ENCODE results near the gene AFDN. TPM values are rescaled to one million over a fixed set of nuclear protein-coding genes. Genes with fewer than 3 reads are reported as not detected.

The AFDN gene
- total and polyA plus RNA-seq, 10 of the 15 experiments (the other 5 are each of a cell fraction or from before 2014, with no cell fraction given): 5.7 to 68.2 (median 45.1) TPM

DNA sequence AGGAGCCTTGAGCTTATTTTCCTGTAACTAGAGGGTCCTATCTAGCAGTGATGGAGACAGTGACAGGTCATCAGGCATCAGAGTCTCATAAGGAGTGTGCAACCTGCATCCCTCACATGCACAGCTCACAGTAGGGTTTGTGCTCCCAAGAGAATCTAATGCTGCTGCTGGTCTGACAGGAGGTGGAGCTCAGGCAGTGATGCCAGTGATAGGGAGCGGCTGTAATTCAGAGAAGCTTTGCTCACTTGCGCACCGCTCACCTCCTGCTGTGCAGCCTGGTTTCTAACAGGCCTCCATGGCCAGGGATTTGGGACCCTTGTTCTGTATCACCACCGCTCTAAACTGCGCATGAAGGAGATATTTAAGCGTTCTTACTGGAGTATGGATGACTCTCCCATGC is 176.1 kb downstream of the AFDN start (continued):
- TF ChIP-seq, protein P1, sequence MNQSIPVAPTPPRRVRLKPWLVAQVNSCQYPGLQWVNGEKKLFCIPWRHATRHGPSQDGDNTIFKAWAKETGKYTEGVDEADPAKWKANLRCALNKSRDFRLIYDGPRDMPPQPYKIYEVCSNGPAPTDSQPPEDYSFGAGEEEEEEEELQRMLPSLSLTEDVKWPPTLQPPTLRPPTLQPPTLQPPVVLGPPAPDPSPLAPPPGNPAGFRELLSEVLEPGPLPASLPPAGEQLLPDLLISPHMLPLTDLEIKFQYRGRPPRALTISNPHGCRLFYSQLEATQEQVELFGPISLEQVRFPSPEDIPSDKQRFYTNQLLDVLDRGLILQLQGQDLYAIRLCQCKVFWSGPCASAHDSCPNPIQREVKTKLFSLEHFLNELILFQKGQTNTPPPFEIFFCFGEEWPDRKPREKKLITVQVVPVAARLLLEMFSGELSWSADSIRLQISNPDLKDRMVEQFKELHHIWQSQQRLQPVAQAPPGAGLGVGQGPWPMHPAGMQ (IDR thresholded peaks at IDR 0.05; ENCODE audit: borderline replicate concordance): no peak
- TF ChIP-seq, protein P2, sequence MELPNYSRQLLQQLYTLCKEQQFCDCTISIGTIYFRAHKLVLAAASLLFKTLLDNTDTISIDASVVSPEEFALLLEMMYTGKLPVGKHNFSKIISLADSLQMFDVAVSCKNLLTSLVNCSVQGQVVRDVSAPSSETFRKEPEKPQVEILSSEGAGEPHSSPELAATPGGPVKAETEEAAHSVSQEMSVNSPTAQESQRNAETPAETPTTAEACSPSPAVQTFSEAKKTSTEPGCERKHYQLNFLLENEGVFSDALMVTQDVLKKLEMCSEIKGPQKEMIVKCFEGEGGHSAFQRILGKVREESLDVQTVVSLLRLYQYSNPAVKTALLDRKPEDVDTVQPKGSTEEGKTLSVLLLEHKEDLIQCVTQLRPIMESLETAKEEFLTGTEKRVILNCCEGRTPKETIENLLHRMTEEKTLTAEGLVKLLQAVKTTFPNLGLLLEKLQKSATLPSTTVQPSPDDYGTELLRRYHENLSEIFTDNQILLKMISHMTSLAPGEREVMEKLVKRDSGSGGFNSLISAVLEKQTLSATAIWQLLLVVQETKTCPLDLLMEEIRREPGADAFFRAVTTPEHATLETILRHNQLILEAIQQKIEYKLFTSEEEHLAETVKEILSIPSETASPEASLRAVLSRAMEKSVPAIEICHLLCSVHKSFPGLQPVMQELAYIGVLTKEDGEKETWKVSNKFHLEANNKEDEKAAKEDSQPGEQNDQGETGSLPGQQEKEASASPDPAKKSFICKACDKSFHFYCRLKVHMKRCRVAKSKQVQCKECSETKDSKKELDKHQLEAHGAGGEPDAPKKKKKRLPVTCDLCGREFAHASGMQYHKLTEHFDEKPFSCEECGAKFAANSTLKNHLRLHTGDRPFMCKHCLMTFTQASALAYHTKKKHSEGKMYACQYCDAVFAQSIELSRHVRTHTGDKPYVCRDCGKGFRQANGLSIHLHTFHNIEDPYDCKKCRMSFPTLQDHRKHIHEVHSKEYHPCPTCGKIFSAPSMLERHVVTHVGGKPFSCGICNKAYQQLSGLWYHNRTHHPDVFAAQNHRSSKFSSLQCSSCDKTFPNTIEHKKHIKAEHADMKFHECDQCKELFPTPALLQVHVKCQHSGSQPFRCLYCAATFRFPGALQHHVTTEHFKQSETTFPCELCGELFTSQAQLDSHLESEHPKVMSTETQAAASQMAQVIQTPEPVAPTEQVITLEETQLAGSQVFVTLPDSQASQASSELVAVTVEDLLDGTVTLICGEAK (IDR thresholded peaks at IDR 0.05; ENCODE audit: borderline replicate concordance): no peak
- TF ChIP-seq, protein P3, sequence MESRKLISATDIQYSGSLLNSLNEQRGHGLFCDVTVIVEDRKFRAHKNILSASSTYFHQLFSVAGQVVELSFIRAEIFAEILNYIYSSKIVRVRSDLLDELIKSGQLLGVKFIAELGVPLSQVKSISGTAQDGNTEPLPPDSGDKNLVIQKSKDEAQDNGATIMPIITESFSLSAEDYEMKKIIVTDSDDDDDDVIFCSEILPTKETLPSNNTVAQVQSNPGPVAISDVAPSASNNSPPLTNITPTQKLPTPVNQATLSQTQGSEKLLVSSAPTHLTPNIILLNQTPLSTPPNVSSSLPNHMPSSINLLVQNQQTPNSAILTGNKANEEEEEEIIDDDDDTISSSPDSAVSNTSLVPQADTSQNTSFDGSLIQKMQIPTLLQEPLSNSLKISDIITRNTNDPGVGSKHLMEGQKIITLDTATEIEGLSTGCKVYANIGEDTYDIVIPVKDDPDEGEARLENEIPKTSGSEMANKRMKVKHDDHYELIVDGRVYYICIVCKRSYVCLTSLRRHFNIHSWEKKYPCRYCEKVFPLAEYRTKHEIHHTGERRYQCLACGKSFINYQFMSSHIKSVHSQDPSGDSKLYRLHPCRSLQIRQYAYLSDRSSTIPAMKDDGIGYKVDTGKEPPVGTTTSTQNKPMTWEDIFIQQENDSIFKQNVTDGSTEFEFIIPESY (IDR thresholded peaks at IDR 0.05): no peak
- TF ChIP-seq TARDBP (IDR thresholded peaks at IDR 0.05; ENCODE audit: borderline replicate concordance): no peak

DNA sequence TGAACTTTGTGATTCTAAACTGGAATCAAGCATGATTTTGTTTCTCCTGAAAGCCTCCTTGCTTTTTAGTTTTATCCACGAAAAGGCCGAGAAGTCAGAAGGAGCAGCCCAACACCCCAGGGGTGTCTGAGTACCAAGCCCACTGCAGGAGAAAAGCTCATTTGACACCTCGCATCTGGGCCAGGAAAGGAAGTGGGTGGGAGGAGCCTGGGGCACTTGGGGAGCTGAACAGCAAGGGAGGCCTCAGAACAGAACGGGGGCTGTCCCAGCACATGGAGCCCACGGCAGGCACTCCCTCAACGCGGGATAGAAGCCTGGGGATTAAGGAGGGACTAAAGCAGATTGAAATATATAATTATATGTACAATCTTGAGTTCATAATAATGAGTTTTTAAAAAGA is 177.3 kb downstream of the AFDN start:
- POLR2A ChIA-PET: no interaction called here
- no peak for DNase-seq (ENCODE audit: low read depth, low spot score)
- Histone ChIP-seq H3K36me3 (ENCODE audit: control insufficient read depth in 2 of 2, insufficient read depth in 2 of 2, low read length in 1 of 2) (no peaks in the 10 kb centered on the region), H3K4me2 (ENCODE audit: control insufficient read depth, insufficient read depth) (no peak overlapping the region), H3K9me3 (replicated peaks; ENCODE audit: control insufficient read depth, insufficient read depth, low read length) (no peaks in the 10 kb centered on the region), H3K9ac (ENCODE audit: control insufficient read depth, insufficient read depth, low read length) (no peak overlapping the region), H3K4me1 (ENCODE audit: control insufficient read depth, insufficient read depth, low read length) (no peaks in the 10 kb centered on the region), H3K79me2 (ENCODE audit: control insufficient read depth, insufficient read depth, low read length) (no peaks in the 10 kb centered on the region), H4K20me1 (ENCODE audit: control insufficient read depth, insufficient read depth) (no peaks in the 10 kb centered on the region), H3K27me3 (replicated peaks in 1 of 2; ENCODE audit: control insufficient read depth in 2 of 2, insufficient read depth in 2 of 2, low read length in 1 of 2) (no peaks in the 10 kb centered on the region; a peak in 1 of 4 replicates), H3K4me3 (no peak overlapping the region), H2AFZ (ENCODE audit: control insufficient read depth, low read depth, low read length) (no peak overlapping the region), H3K27ac (ENCODE audit: control insufficient read depth, insufficient read depth) (no peak overlapping the region)
- RAD21 ChIA-PET (ENCODE audit: unreplicated experiment): no interaction called here
- BruUV-seq (replicated peaks): no TSS peak
- 26% methylated on average over 7 of the region's 7 CpGs for WGBS (ENCODE audit: insufficient coverage, insufficient replicate concordance, low lambda C conversion rate, missing lambda C conversion rate)
- CTCF ChIA-PET: no interaction called here
- SMC1A ChIA-PET (ENCODE audit: uncharacterized antibody, unreplicated experiment): no interaction called here
- no peak for ATAC-seq
- TF ChIP-seq CBFB (IDR thresholded peaks at IDR 0.05; ENCODE audit: low read depth): no peak
- no peak for TF ChIP-seq MYB (IDR thresholded peaks at IDR 0.05; ENCODE audit: borderline replicate concordance, low read depth, low read length)
- TF ChIP-seq BACH1 (IDR thresholded peaks at IDR 0.05; ENCODE audit: borderline replicate concordance): no peak
- TF ChIP-seq, protein P4, sequence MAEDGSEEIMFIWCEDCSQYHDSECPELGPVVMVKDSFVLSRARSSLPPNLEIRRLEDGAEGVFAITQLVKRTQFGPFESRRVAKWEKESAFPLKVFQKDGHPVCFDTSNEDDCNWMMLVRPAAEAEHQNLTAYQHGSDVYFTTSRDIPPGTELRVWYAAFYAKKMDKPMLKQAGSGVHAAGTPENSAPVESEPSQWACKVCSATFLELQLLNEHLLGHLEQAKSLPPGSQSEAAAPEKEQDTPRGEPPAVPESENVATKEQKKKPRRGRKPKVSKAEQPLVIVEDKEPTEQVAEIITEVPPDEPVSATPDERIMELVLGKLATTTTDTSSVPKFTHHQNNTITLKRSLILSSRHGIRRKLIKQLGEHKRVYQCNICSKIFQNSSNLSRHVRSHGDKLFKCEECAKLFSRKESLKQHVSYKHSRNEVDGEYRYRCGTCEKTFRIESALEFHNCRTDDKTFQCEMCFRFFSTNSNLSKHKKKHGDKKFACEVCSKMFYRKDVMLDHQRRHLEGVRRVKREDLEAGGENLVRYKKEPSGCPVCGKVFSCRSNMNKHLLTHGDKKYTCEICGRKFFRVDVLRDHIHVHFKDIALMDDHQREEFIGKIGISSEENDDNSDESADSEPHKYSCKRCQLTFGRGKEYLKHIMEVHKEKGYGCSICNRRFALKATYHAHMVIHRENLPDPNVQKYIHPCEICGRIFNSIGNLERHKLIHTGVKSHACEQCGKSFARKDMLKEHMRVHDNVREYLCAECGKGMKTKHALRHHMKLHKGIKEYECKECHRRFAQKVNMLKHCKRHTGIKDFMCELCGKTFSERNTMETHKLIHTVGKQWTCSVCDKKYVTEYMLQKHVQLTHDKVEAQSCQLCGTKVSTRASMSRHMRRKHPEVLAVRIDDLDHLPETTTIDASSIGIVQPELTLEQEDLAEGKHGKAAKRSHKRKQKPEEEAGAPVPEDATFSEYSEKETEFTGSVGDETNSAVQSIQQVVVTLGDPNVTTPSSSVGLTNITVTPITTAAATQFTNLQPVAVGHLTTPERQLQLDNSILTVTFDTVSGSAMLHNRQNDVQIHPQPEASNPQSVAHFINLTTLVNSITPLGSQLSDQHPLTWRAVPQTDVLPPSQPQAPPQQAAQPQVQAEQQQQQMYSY (CRISPR knock-in tag; IDR thresholded peaks at IDR 0.05): no peak
- TF ChIP-seq, protein P5, sequence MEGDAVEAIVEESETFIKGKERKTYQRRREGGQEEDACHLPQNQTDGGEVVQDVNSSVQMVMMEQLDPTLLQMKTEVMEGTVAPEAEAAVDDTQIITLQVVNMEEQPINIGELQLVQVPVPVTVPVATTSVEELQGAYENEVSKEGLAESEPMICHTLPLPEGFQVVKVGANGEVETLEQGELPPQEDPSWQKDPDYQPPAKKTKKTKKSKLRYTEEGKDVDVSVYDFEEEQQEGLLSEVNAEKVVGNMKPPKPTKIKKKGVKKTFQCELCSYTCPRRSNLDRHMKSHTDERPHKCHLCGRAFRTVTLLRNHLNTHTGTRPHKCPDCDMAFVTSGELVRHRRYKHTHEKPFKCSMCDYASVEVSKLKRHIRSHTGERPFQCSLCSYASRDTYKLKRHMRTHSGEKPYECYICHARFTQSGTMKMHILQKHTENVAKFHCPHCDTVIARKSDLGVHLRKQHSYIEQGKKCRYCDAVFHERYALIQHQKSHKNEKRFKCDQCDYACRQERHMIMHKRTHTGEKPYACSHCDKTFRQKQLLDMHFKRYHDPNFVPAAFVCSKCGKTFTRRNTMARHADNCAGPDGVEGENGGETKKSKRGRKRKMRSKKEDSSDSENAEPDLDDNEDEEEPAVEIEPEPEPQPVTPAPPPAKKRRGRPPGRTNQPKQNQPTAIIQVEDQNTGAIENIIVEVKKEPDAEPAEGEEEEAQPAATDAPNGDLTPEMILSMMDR (IDR thresholded peaks at IDR 0.05 in 2 of 3, conservative IDR thresholded peaks at IDR 0.05 in 1 of 3; ENCODE audit: control insufficient read depth in 2 of 3, extremely low read depth in 1 of 3, insufficient read depth in 1 of 3, low read depth in 3 of 3, low read length in 3 of 3): no peak
- intact Hi-C loops (cut with micrococcal nuclease; ENCODE audit: unreplicated experiment): no loop called here
- FAIRE-seq: no peak
- in situ Hi-C loops (cut with MboI): no loop called here

Data from GM12878 (cell line).